HepG2 (cell line): ENCODE data around the gene NFE2L2. TPM values are rescaled to one million over a fixed set of nuclear protein-coding genes. Genes with fewer than 3 reads are reported as not detected.

Source experiments
- CHCHD3 ChIP-seq: sonication (generic); formaldehyde crosslinking; IDR thresholded peaks from 2 replicates; pipeline ENCODE4 v1.8.0; 2022; ENCODE audit warnings: mild to moderate bottlenecking, missing genetic modification reagents, moderate library complexity
- HOXA5 ChIP-seq: sonication (generic); formaldehyde crosslinking; IDR thresholded peaks from 2 replicates; pipeline ENCODE4 v1.4.0; 2020; ENCODE audit warnings: missing genetic modification reagents
- KDM5A ChIP-seq: fragments of 200-600 bp; sonication (generic); IDR thresholded peaks from 2 replicates; pipeline ENCODE4 v1.7.0; 2018; ENCODE audit warnings: antibody characterized with exemption, mild to moderate bottlenecking, low read length, borderline replicate concordance
- KDM6A ChIP-seq: IDR thresholded peaks from 2 replicates; pipeline ENCODE4 v1.6.1; 2016; ENCODE audit warnings: low read depth
- SP140L ChIP-seq: sonication (generic); formaldehyde crosslinking; IDR thresholded peaks from 2 replicates; pipeline ENCODE4 v1.4.0; 2020; ENCODE audit warnings: missing genetic modification reagents, borderline replicate concordance
- THAP11 ChIP-seq: IDR thresholded peaks from 2 replicates; pipeline ENCODE4 v1.6.1; 2016; ENCODE audit warnings: missing biosample characterization, missing genetic modification reagents
- ZHX1 ChIP-seq: sonication (generic); formaldehyde crosslinking; IDR thresholded peaks from 2 replicates; pipeline ENCODE4 v1.8.1; 2022; ENCODE audit warnings: low read depth, mild to moderate bottlenecking, missing genetic modification reagents
- ZNF3 ChIP-seq: IDR thresholded peaks from 2 replicates; pipeline ENCODE4 v1.7.0; 2017; ENCODE audit warnings: inconsistent platforms
- ZNF33A ChIP-seq: sonication (generic); formaldehyde crosslinking; IDR thresholded peaks from 2 replicates; pipeline ENCODE4 v1.5.1; 2020; ENCODE audit warnings: missing genetic modification reagents, mild to moderate bottlenecking, moderate library complexity, borderline replicate concordance
- ZNF513 ChIP-seq: sonication (generic); formaldehyde crosslinking; conservative IDR thresholded peaks from 2 replicates; pipeline ENCODE4 v1.5.0; 2020; ENCODE audit warnings: missing genetic modification reagents
- ZNF552 ChIP-seq: sonication (generic); formaldehyde crosslinking; IDR thresholded peaks from 2 replicates; pipeline ENCODE4 v1.9.0; 2022; ENCODE audit warnings: missing genetic modification reagents, mild to moderate bottlenecking, borderline replicate concordance
- ZNF564 ChIP-seq: sonication (generic); formaldehyde crosslinking; IDR thresholded peaks from 2 replicates; pipeline ENCODE4 v1.8.1; 2023; ENCODE audit warnings: mild to moderate bottlenecking, missing genetic modification reagents
- ZNF646 ChIP-seq: sonication (generic); formaldehyde crosslinking; IDR thresholded peaks from 2 replicates; pipeline ENCODE4 v1.9.0; 2021; ENCODE audit warnings: mild to moderate bottlenecking, missing genetic modification reagents
- ZNF770 ChIP-seq: sonication (generic); formaldehyde crosslinking; IDR thresholded peaks from 2 replicates; pipeline ENCODE4 v1.5.0; 2020; ENCODE audit warnings: mild to moderate bottlenecking, missing genetic modification reagents
- polyA plus RNA-seq, 8 experiments: library from polyadenylated mRNA; depleted of rRNA in 3 of 8; stranded (reverse) in 7 of 8; unstranded in 1 of 8; fragments of >200 nt; fragmentation: Illumina TruSeq in 4 of 8; extraction: Trizol in 4 of 8; gene quantifications; 2 replicates each; pipeline versions ENCODE4 v1.2.1 to v1.2.3, GENCODE V29; 2011 to 2016; ENCODE audit warnings: low read depth in 4 of 8, missing spikeins in 1 of 8, mixed read lengths in 1 of 8; ENCODE audit not compliant: insufficient read depth in 1 of 8
- total RNA-seq, 5 experiments: library from RNA; depleted of rRNA; stranded (reverse); fragments of >200 nt; fragmentation: Illumina TruSeq; extraction: Trizol; gene quantifications; 2 replicates each; pipeline ENCODE4 v1.2.3, GENCODE V29; 2016; ENCODE audit warnings: low read depth in 1 of 5

NFE2L2 gene
- total and polyA plus RNA-seq, 2 of the 13 experiments (the other 11 are each of a cell fraction or from before 2014, with no cell fraction given) = 84.6 to 215 TPM

GRCh38 chr2:177264693-177265587 is at the start of gene NFE2L2 (continued):
- TF ChIP-seq ZNF770 (CRISPR knock-in tag) (peak; percentile 73), ZNF3 (peak; percentile 60; the same call in 1 of the 2 replicates), ZNF564 (CRISPR knock-in tag) (0 out of 2 replicates have a peak, but pooled peaks have one; percentile 24), SP140L (CRISPR knock-in tag) (peak; percentile 53; the same call in 1 of the 2 replicates), ZNF646 (CRISPR knock-in tag) (peak; percentile 75; the same call in 1 of the 2 replicates), HOXA5 (CRISPR knock-in tag) (peak; percentile 89), KDM5A (no peak), ZNF552 (CRISPR knock-in tag) (peak; percentile 95), KDM6A (peak; percentile 77), ZNF33A (CRISPR knock-in tag) (no peak), ZNF513 (CRISPR knock-in tag) (no peak; the same call in 1 of the 2 replicates), THAP11 (CRISPR knock-in tag) (peak; percentile 65), CHCHD3 (CRISPR knock-in tag) (peak; percentile 12; the same call in 1 of the 2 replicates), ZHX1 (CRISPR knock-in tag) (peak; percentile 47; the same call in 1 of the 2 replicates)
